WTC11 (cell line): ENCODE results near the gene PTPRU. TPM values are rescaled to one million over a fixed set of nuclear protein-coding genes. Genes with fewer than 3 reads are reported as not detected.
A peak's percentile ranks its signal among the peaks of the same experiment; 100 is the strongest.

Experiments used
- ATAC-seq: fragments of 200-7000 bp; cut with Tn5 transposase; 2 replicates; pipeline ENCODE4 v1.10.0; 2021; ENCODE audit warnings: mild to moderate bottlenecking, moderate library complexity
- CTCF ChIA-PET: fragments of 300-600 bp; sonication (Branson Sonifier 250); formaldehyde crosslinking; loops from one replicate; lab custom pipeline; 2021; ENCODE audit warnings: antibody characterized with exemption; lab: Charles Lee
- POLR2A ChIA-PET: fragments of 350-600 bp; sonication (Branson Sonifier 250); formaldehyde crosslinking; loops from one replicate; lab custom pipeline; 2021; ENCODE audit warnings: antibody characterized with exemption; lab: Charles Lee
- DNase-seq: peaks from one replicate; pipeline ENCODE4 v3.0.0; 2021; ENCODE audit warnings: low spot score
- H3K27ac Mint-ChIP-seq: 2 replicates; pipeline ENCODE4 v1.8.0; 2021; ENCODE audit warnings: mixed read lengths
- H3K27me3 Mint-ChIP-seq: 2 replicates; pipeline ENCODE4 v1.8.0; 2021; ENCODE audit warnings: low read depth, mild to moderate bottlenecking, moderate library complexity, mixed read lengths
- H3K36me3 Mint-ChIP-seq: 2 replicates; pipeline ENCODE4 v1.8.0; 2021; ENCODE audit warnings: mixed read lengths
- H3K4me1 Mint-ChIP-seq: 2 replicates; pipeline ENCODE4 v1.8.0; 2022; ENCODE audit warnings: mixed read lengths
- H3K4me3 Mint-ChIP-seq: 2 replicates; pipeline ENCODE4 v1.8.0; 2021; ENCODE audit warnings: mild to moderate bottlenecking, moderate library complexity, mixed read lengths
- H3K9me3 Mint-ChIP-seq: 2 replicates; pipeline ENCODE4 v1.8.0; 2021; ENCODE audit warnings: mixed read lengths
- AR ChIP-seq: fragments of 250-450 bp; sonication (Bioruptor Pico); IDR thresholded peaks from 2 replicates; pipeline ENCODE4 v1.9.0; 2021; ENCODE audit warnings: mild to moderate bottlenecking
- CREM ChIP-seq: sonication (generic); formaldehyde crosslinking; IDR thresholded peaks from 2 replicates; pipeline ENCODE4 v1.8.1; 2022; ENCODE audit warnings: mild to moderate bottlenecking, missing genetic modification reagents, moderate library complexity
- E2F5 ChIP-seq: sonication (generic); formaldehyde crosslinking; IDR thresholded peaks from 2 replicates; pipeline ENCODE4 v1.8.1; 2022; ENCODE audit warnings: mild to moderate bottlenecking, moderate library complexity, missing genetic modification reagents
- EMX1 ChIP-seq: fragments of 250-450 bp; sonication (Bioruptor Pico); IDR thresholded peaks from 2 replicates; pipeline ENCODE4 v1.8.0; 2021; ENCODE audit warnings: mild to moderate bottlenecking
- FOXP1 ChIP-seq: sonication (generic); formaldehyde crosslinking; IDR thresholded peaks from 2 replicates; pipeline ENCODE4 v1.8.0; 2022; ENCODE audit warnings: missing genetic modification reagents, mild to moderate bottlenecking, moderate library complexity, borderline replicate concordance
- KAT7 ChIP-seq: sonication (generic); formaldehyde crosslinking; IDR thresholded peaks from 2 replicates; pipeline ENCODE4 v1.8.1; 2023; ENCODE audit warnings: missing genetic modification reagents, mild to moderate bottlenecking, borderline replicate concordance
- MXD4 ChIP-seq: fragments of 250-450 bp; sonication (Bioruptor Pico); IDR thresholded peaks from 2 replicates; pipeline ENCODE4 v1.8.0; 2021; ENCODE audit warnings: mild to moderate bottlenecking, moderate library complexity, borderline replicate concordance
- NFATC4 ChIP-seq: fragments of 250-450 bp; sonication (Bioruptor Pico); IDR thresholded peaks from 2 replicates; pipeline ENCODE4 v1.9.0; 2021; ENCODE audit warnings: mild to moderate bottlenecking
- RELA ChIP-seq: sonication (generic); formaldehyde crosslinking; IDR thresholded peaks from 2 replicates; pipeline ENCODE4 v1.8.1; 2022; ENCODE audit warnings: missing genetic modification reagents, mild to moderate bottlenecking, borderline replicate concordance
- RORB ChIP-seq: fragments of 250-450 bp; sonication (Bioruptor Pico); IDR thresholded peaks from 2 replicates; pipeline ENCODE4 v1.9.0; 2021; ENCODE audit warnings: mild to moderate bottlenecking
- SMAD4 ChIP-seq: sonication (generic); formaldehyde crosslinking; IDR thresholded peaks from 2 replicates; pipeline ENCODE4 v1.8.0; 2022; ENCODE audit warnings: mild to moderate bottlenecking, missing genetic modification reagents
- SP1 ChIP-seq: sonication (generic); formaldehyde crosslinking; conservative IDR thresholded peaks from 2 replicates; pipeline ENCODE4 v1.8.1; 2022; ENCODE audit warnings: missing genetic modification reagents
- TP53 ChIP-seq: sonication (generic); formaldehyde crosslinking; IDR thresholded peaks from 2 replicates; pipeline ENCODE4 v1.8.1; 2023; ENCODE audit warnings: mild to moderate bottlenecking, missing genetic modification reagents
- USF1 ChIP-seq: sonication (generic); formaldehyde crosslinking; IDR thresholded peaks from 2 replicates; pipeline ENCODE4 v1.8.0; 2022; ENCODE audit warnings: mild to moderate bottlenecking, missing genetic modification reagents
- ZBTB21 ChIP-seq: sonication (generic); formaldehyde crosslinking; IDR thresholded peaks from 2 replicates; pipeline ENCODE4 v1.8.1; 2023; ENCODE audit warnings: mild to moderate bottlenecking, missing genetic modification reagents, borderline replicate concordance
- ZNF281 ChIP-seq: sonication (generic); formaldehyde crosslinking; IDR thresholded peaks from 2 replicates; pipeline ENCODE4 v1.8.0; 2023; ENCODE audit warnings: mild to moderate bottlenecking, missing genetic modification reagents
- ZNF512 ChIP-seq: sonication (generic); formaldehyde crosslinking; IDR thresholded peaks from 2 replicates; pipeline ENCODE4 v1.8.1; 2022; ENCODE audit warnings: missing genetic modification reagents, borderline replicate concordance
- ZNF671 ChIP-seq: fragments of 250-450 bp; sonication (Bioruptor Pico); IDR thresholded peaks from 2 replicates; pipeline ENCODE4 v1.8.0; 2021; ENCODE audit warnings: mild to moderate bottlenecking
- total RNA-seq: library from RNA; stranded (reverse); gene quantifications from 3 replicates; pipeline ENCODE4 v1.2.3, GENCODE V29; 2021

Gene PTPRU
- total RNA-seq, 1 experiment from 2014 or later = 75.4 TPM

GRCh38 chr1:29280409-29281131 lies 44.2 kb downstream of the PTPRU start:
- no peak overlapping the region for H3K27ac Mint-ChIP-seq
- peaks cover 3% of the 10 kb centered on the region; the same call in 1 of the 2 replicates for H3K9me3 Mint-ChIP-seq
- no peaks in the 10 kb centered on the region for H3K27me3 Mint-ChIP-seq
- H3K4me3 Mint-ChIP-seq = no peak overlapping the region
- TF ChIP-seq ZNF671 (CRISPR knock-in tag) (no peak), SMAD4 (CRISPR knock-in tag) (no peak), KAT7 (CRISPR knock-in tag) (no peak), EMX1 (no peak), RELA (CRISPR knock-in tag) (no peak)
- H3K4me1 Mint-ChIP-seq = peaks cover 27% of the 10 kb centered on the region
- ChIA-PET CTCF (no interaction called here), POLR2A (interaction anchor here (0.6 kb wide), 1 partner anchor 28 kb away, joined by 3 read pairs; no protein-coding TSS in a partner anchor)
- ATAC-seq (no peak), DNase-seq (no peak)
- peaks cover 14% of the 10 kb centered on the region for H3K36me3 Mint-ChIP-seq

GRCh38 chr1:29281571-29281970 lies 45.2 kb downstream of the PTPRU start:
- Mint-ChIP-seq H3K9me3 (peaks cover 3% of the 10 kb centered on the region; the same call in 1 of the 2 replicates), H3K27ac (peak overlapping the region; percentile 38; the same call in 1 of the 2 replicates), H3K27me3 (no peaks in the 10 kb centered on the region), H3K4me1 (peaks cover 27% of the 10 kb centered on the region), H3K4me3 (no peak overlapping the region), H3K36me3 (peaks cover 8% of the 10 kb centered on the region)
- ChIA-PET CTCF (no interaction called here), POLR2A (no interaction called here)
- DNase-seq = no peak
- TF ChIP-seq CREM (no peak), TP53 (CRISPR knock-in tag) (no peak), E2F5 (CRISPR knock-in tag) (no peak), USF1 (no peak), ZNF512 (CRISPR knock-in tag) (no peak), ZBTB21 (no peak), RORB (CRISPR knock-in tag) (no peak), AR (CRISPR knock-in tag) (no peak), SP1 (CRISPR knock-in tag) (no peak)
- ATAC-seq = no peak

- H3K4me3 Mint-ChIP-seq = no peak overlapping the region; the same call in 1 of the 2 replicates
- peaks cover 3% of the 10 kb centered on the region; the same call in 1 of the 2 replicates for H3K36me3 Mint-ChIP-seq
- POLR2A ChIA-PET = interaction anchor here (1.1 to 1.6 kb wide), 3 partner anchors 11 to 33 kb away, joined by 5 read pairs; no protein-coding TSS in a partner anchor
- no peaks in the 10 kb centered on the region for H3K27me3 Mint-ChIP-seq
- H3K27ac Mint-ChIP-seq = peak overlapping the region; percentile 71
- ATAC-seq = no peak
- no peak for DNase-seq
- peaks cover 27% of the 10 kb centered on the region for H3K4me1 Mint-ChIP-seq
- CTCF ChIA-PET = interaction anchor here (0.5 to 2.0 kb wide), 11 partner anchors 23 to 114 kb away, joined by 3 to 10 read pairs (median 6); partner anchors contain the start of gene PTPRU
- no peaks in the 10 kb centered on the region for H3K9me3 Mint-ChIP-seq
- TF ChIP-seq NFATC4 (CRISPR knock-in tag) = no peak
- no peak for TF ChIP-seq ZNF281 (CRISPR knock-in tag)
- TF ChIP-seq MXD4 = no peak
- no peak for TF ChIP-seq ZBTB21
- no peak for TF ChIP-seq FOXP1 (CRISPR knock-in tag)
These were observed 46.0 kb downstream of the PTPRU start for GRCh38 chr1:29282135-29282923.
